ENCODE results near the gene SERPINB1.

Gene SERPINB1

GRCh38 chr6:2848851-2849250 is 7.2 kb upstream of the SERPINB1 start:
- DNase-seq (ENCODE audit: low read depth): no peak

DNA sequence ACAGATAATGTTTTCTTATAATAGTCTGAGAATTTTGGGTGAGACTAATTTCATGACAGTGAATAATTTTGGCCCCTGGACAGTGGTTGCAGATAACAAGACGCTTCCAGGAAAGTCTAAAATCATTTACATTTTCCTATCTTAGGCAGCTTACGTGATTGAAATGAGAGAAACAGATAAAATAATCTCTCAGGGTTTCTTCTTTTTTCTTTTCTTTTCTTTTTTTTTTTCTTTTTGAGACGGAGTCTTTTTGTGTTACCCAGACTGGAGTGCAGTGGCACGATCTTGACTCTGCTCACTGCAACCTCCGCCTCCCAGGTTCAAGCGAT is 4.2 kb upstream of the SERPINB1 start:
- DNase-seq (ENCODE audit: low read depth): no peak

DNA sequence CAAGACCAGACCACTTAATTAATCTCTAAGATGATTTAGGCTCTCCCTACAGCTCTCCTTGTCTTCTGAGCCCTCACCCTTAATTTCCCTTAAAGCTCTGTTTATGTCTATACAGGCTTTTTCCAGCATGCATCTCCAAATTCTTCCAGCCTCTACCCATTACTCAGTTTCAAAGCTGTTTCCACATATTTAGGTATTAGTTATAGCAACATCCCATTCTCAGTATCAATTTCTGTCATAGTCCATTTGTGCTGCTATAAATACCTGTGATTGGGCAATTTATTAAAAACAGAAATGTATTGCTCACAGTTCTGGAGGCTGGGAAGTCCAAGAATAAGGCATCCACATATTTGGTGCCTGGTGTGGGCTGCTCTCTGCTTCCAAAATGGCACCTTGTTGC is 2.3 kb upstream of the SERPINB1 start:
- DNase-seq (ENCODE audit: low read depth): no peak

- no peak for DNase-seq (ENCODE audit: low read depth)
Measured at GRCh38 chr6:2843138-2843740, 1.6 kb upstream of the SERPINB1 start.

DNA sequence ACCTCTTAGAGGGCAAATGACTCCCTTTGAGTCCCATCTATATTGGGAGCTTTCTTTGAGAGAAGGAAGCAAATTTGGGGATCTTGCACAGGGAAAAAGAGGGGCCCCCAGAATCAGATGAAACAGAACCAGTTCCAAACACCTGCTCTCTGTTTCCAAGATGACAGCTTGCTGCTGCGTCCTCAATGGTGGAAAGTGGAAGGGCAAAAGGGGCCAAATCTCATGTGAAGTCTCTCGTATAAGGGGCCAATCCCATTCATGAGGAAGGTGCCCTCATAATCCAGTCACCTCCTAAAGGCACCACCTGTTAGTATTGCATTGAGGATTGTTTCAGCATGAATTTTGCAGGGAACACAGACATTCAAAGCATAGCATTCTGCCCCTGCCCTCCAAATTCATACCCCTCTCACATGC is 483 bp upstream of the SERPINB1 start:
- DNase-seq (ENCODE audit: low read depth): no peak

DNA sequence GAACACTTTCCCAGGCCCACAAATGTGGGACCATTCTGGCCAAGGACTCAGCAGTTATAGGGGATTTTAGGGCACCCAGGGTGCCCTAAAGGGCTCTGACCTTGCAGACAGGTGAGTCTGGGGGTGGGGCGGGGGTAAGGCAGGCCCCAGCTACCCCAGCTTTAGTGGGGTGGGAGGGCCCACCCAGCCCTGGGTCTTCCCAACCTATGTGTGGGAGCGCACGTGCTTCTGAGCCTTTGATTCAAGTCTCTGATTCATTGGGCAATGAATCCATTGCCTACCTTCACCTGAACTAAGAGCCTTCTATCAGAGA is 958 bp downstream of the SERPINB1 start:
- no peak for DNase-seq (ENCODE audit: low read depth)

DNA sequence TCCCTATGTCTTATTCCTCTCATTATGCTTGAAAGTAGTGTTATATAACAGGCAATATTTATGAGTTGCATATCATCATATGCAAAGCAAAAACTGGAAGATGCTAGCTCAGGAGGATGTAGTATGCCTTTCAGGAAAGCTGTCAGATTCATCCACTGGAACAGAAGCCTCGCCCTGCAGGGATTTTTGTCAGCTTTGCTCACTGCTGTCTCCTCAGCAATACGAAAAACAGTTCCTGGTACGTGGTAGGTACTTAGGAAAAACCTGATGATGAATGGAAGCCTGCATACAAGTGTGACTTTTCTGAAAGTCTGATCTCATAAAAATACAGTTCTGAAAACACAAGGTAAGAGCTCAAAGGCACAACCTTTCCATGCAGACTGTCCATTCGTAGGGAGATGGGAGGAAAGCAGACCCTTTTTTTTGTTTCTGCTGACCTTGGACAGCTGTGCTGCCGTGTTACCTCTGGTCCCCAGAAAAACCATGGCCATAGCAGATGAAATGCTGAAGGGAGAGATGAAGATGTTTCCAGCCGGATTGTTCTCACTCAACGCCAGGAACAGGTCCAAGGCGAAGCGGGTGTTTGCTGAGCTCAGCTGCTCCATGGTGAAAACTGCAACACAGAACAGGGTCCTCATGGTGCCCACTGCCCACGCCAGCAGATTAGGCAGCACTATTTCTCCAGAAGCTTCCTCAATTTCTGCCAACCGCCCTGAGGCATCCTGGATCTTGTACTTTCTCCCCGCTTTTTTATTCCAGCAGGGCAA is 1.5 kb downstream of the SERPINB1 start:
- DNase-seq (ENCODE audit: low read depth): no peak

- no peak for DNase-seq (ENCODE audit: low read depth)
Measured at GRCh38 chr6:2839195-2839981, 2.3 kb downstream of the SERPINB1 start.

- no peak for DNase-seq (ENCODE audit: low read depth)
Measured at GRCh38 chr6:2838251-2838650, 3.4 kb downstream of the SERPINB1 start.

GRCh38 chr6:2834262-2834661 is 7.4 kb downstream of the SERPINB1 start:
- no peak for DNase-seq (ENCODE audit: low read depth)

DNA sequence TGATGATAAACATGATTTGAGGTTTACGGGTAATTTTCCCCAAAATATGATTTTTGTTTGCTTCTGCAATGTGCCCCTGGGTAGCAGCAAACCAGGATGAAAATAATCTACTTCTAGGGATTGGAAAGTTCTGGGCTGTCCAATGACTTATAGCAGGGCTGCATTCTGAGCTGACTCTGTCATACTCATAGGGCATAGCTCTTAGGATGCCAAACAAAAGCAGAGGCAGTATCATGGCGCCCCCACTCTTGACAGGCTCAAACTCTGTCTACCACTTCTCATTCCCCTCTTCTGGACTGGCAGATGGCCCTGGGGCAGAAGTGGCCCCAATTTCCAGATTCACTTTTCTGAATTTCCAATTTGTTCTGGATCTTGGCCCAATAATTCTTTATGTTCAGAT is 10.3 kb downstream of the SERPINB1 start:
- no peak for DNase-seq (ENCODE audit: low read depth)

GRCh38 chr6:2830183-2830582 is 11.5 kb downstream of the SERPINB1 start:
- no peak for DNase-seq (ENCODE audit: low read depth)

DNA sequence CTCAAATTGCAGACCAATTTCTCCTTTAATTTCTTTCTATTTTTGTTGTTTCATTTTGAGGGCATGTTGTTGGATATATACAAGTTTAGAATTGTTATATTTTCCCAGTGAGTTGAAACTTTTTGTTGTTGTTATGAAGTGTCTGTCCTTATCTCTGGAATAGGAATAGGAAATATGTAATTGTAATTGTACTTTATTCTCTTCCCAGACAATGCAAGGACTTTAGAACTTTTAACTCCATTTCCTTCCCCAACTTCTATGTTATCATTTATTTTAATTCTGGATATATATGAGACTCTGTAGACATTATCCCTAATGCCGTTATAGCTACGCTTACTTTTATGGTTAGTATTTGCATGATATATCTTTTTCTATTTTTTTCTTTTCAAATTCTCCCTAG is 12.4 kb downstream of the SERPINB1 start:
- DNase-seq (ENCODE audit: low read depth): no peak

DNA sequence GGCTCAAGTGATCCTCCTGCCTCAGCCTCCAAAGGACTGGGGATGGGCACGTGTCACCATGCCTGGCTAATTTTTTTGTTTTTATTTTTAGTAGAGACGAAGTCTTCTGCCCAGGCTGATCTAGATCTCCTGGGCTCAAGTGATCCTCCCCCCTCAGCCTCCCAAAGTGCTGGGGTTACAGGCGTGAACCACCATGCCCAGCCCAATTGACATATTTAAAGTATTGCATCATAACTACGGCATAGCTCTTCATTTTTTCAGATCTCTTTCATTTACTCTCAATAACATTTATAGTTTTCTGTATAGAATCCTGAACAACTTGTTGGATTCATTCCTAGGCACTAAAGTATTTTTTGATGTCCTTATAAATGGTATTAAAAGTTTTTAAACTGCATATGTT is 13.0 kb downstream of the SERPINB1 start:
- no peak for DNase-seq (ENCODE audit: low read depth)

DNA sequence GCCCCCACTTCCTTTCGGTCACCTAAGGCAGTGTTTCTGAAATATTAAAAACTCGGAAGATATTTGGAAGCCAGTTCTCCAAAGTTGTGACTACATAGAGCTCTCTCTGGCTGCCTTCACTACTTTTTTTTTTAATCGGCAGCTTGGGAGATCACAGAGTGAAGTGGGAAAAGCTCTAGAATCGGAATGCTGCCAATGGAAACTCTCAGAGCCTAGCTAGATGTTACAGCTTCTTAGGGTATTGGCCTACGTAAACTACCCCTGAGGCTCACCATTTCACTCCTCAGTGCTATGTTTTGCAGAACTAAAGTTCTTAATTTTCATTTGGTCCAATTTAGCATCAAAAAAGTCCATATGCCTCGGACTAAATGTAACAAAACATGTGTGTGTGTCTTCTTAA is 14.5 kb downstream of the SERPINB1 start:
- DNase-seq (ENCODE audit: low read depth): no peak

- no peak for DNase-seq (ENCODE audit: low read depth)
Measured at GRCh38 chr6:2826131-2826530, 15.5 kb downstream of the SERPINB1 start.

GRCh38 chr6:2823104-2823850 is 18.4 kb downstream of the SERPINB1 start:
- no peak for DNase-seq (ENCODE audit: low read depth)

DNA sequence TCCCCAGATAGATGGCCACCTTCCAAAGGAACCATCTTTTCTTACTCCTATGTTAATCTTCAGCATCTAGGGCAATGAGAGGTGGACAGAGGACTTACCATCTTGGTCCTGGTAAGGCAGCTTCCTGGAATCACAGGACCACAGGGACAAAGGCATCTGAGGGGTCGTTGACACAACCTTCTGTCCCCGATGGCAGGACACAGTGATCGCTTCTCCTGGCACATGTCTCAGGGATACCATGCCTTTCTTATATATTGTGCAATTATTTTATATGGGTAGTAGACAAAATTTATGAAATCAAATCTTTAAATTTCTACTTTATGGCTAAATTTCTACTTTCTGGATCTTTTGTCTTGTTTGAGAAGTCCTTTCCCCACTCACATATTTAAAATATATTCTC is 20.1 kb downstream of the SERPINB1 start:
- DNase-seq (ENCODE audit: low read depth): no peak

DNA sequence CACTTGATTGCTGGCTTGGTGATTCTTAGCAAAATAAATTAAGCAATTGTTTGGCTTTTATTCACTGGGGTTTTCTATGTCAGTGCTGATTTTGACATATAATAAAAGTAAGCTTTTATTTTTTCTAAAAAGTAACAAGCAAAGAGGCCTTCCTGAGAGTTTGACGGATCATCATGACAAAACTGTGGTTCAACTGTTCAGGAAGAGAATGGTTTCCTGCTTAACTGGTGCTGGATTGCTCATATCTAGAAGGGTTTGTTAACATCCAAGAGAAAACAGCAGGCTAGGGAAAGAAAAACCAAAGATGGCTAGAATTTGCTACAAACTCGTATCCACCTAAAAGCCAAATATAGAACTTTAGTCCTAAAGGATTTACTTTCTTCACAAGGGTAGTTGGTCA is 21.2 kb downstream of the SERPINB1 start:
- DNase-seq (ENCODE audit: low read depth): no peak

- DNase-seq (ENCODE audit: low read depth): no peak
Measured at GRCh38 chr6:2819978-2820377, 21.7 kb downstream of the SERPINB1 start.

GRCh38 chr6:2819115-2819514 is 22.5 kb downstream of the SERPINB1 start:
- no peak for DNase-seq (ENCODE audit: low read depth)

GRCh38 chr6:2818593-2818992 is 23.1 kb downstream of the SERPINB1 start:
- DNase-seq (ENCODE audit: low read depth): no peak

GRCh38 chr6:2817903-2818443 is 23.7 kb downstream of the SERPINB1 start:
- DNase-seq (ENCODE audit: low read depth): no peak

All from GM04504 (cell line).